HFFc6 (cell line): Measurements from ENCODE around the gene SREBF1. TPM values are rescaled to one million over a fixed set of nuclear protein-coding genes. Genes with fewer than 3 reads are reported as not detected.

Source experiments
- DNase-seq: peaks from one replicate; pipeline ENCODE4 v3.0.0-alpha.2; 2018
- H3K27ac Mint-ChIP-seq: 2 replicates; pipeline ENCODE4 v1.8.0; 2020; ENCODE audit warnings: mild to moderate bottlenecking, mixed read lengths
- H3K27me3 Mint-ChIP-seq: 2 replicates; pipeline ENCODE4 v1.8.0; 2021; ENCODE audit warnings: mild to moderate bottlenecking, moderate library complexity, mixed read lengths; ENCODE audit not compliant: insufficient read depth
- H3K36me3 Mint-ChIP-seq: 2 replicates; pipeline ENCODE4 v1.8.0; 2021; ENCODE audit warnings: low read depth, mixed read lengths
- H3K4me1 Mint-ChIP-seq: 2 replicates; pipeline ENCODE4 v1.8.0; 2020; ENCODE audit warnings: low read depth, mixed read lengths
- H3K4me3 Mint-ChIP-seq: 2 replicates; pipeline ENCODE4 v1.8.0; 2020; ENCODE audit warnings: mild to moderate bottlenecking, moderate library complexity, mixed read lengths
- H3K9me3 Mint-ChIP-seq: 2 replicates; pipeline ENCODE4 v1.8.0; 2020; ENCODE audit warnings: mild to moderate bottlenecking, mixed read lengths
- CTCF ChIP-seq: fragments of 200-600 bp; sonication (generic); IDR thresholded peaks from 2 replicates; pipeline ENCODE4 v1.5.0; 2021; ENCODE audit warnings: antibody characterized with exemption, mild to moderate bottlenecking
- total RNA-seq, 6 experiments: library from RNA; stranded (reverse); fragmentation: NEBNext Ultra II Directional; extraction: Animal tissue kit (Norgen Biotek cat#: 25700); gene quantifications; 2 replicates in 1 of 6; 3 replicates in 5 of 6; pipeline ENCODE4 v1.2.3, GENCODE V29; 2021

The SREBF1 gene
- total RNA-seq, 6 experiments from 2014 or later = 34.9 to 51.7 (median 40.5) TPM

GRCh38 chr17:17780922-17781590 is 55.7 kb downstream of the SREBF1 start:
- no peaks in the 10 kb centered on the region for H3K36me3 Mint-ChIP-seq

GRCh38 chr17:17779015-17779611 is 57.7 kb downstream of the SREBF1 start:
- no peak for DNase-seq
- Mint-ChIP-seq H3K36me3 (no peaks in the 10 kb centered on the region), H3K4me1 (peaks cover 16% of the 10 kb centered on the region), H3K4me3 (no peak overlapping the region), H3K27ac (no peak overlapping the region), H3K9me3 (no peaks in the 10 kb centered on the region), H3K27me3 (peaks cover 3% of the 10 kb centered on the region; the same call in 1 of the 2 replicates)
- no peak for TF ChIP-seq CTCF

More at GRCh38 chr17:17780922-17781590, 55.7 kb downstream of the SREBF1 start:
- Mint-ChIP-seq H3K4me3 (peak overlapping the region; percentile 38; the same call in 1 of the 2 replicates), H3K27ac (no peak overlapping the region), H3K4me1 (peaks cover 33% of the 10 kb centered on the region), H3K9me3 (no peaks in the 10 kb centered on the region), H3K27me3 (peaks cover 3% of the 10 kb centered on the region)
- TF ChIP-seq CTCF = no peak
- no peak for DNase-seq

DNA sequence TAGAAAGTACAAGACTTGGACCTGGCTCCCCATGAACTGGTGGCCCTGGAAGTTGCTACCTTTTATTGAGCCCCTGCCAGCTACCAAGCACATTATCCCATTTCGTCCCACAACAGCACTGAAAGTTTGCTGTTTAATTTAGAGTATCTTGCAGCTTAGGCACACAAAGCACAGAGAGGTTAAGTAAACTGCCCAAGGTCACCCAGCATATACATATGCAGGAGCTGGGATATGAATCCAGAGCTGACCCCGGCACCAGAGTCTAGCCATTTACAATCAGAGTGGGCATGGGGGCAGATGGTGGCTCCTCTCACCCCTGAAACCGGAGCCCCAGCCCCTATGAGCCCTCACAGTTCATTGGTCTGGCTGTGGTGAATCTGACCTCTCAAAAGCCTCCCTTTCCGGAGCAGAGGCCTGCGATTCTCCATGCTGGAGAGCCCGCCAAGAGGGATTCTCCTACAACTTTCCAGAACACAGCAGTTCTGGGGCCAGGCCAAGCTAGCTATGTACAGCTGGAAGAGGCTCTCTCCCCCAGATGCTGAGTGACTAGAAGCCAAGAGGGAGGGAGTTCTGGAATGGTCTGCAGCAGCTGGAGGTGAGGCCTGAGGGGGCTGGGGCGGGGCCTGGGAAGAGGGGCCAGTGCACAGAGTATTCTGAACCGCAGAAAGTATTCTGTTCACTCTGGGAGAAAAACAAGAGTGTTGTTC is 58.3 kb downstream of the SREBF1 start:
- H3K27me3 Mint-ChIP-seq = peaks cover 3% of the 10 kb centered on the region; the same call in 1 of the 2 replicates
- peaks cover 17% of the 10 kb centered on the region; the same call in 1 of the 2 replicates for H3K4me1 Mint-ChIP-seq
- TF ChIP-seq CTCF = no peak
- no peaks in the 10 kb centered on the region for H3K36me3 Mint-ChIP-seq
- no peak overlapping the region for H3K4me3 Mint-ChIP-seq
- no peaks in the 10 kb centered on the region for H3K9me3 Mint-ChIP-seq
- no peak for DNase-seq
- no peak overlapping the region for H3K27ac Mint-ChIP-seq

- H3K27me3 Mint-ChIP-seq = peaks cover 3% of the 10 kb centered on the region; the same call in 1 of the 2 replicates
- H3K36me3 Mint-ChIP-seq = no peaks in the 10 kb centered on the region
- no peaks in the 10 kb centered on the region for H3K9me3 Mint-ChIP-seq
- no peak overlapping the region for H3K4me3 Mint-ChIP-seq
- H3K4me1 Mint-ChIP-seq = peaks cover 31% of the 10 kb centered on the region
- TF ChIP-seq CTCF = no peak
- no peak for DNase-seq
- no peak overlapping the region for H3K27ac Mint-ChIP-seq
These were observed 59.9 kb downstream of the SREBF1 start for GRCh38 chr17:17776889-17777288.

- peak; percentile 25 for DNase-seq
- Mint-ChIP-seq H3K36me3 (no peaks in the 10 kb centered on the region), H3K27ac (peak overlapping the region; percentile 52; the same call in 1 of the 2 replicates), H3K4me1 (peaks cover 25% of the 10 kb centered on the region), H3K9me3 (no peaks in the 10 kb centered on the region), H3K27me3 (peaks cover 7% of the 10 kb centered on the region), H3K4me3 (no peak overlapping the region)
- peak; percentile 60 for TF ChIP-seq CTCF
These were observed 62.5 kb downstream of the SREBF1 start for GRCh38 chr17:17774009-17774881.
